Neural crest cell (in vitro differentiated cells): ENCODE measurements around the gene CREB3L2. TPM values are rescaled to one million over a fixed set of nuclear protein-coding genes. Genes with fewer than 3 reads are reported as not detected.

Experiments
- DNase-seq: peaks from one replicate; pipeline ENCODE4 v3.0.0; 2021; ENCODE audit warnings: low read depth, mixed read lengths, low spot score
- H3K27ac Mint-ChIP-seq: one replicate; pipeline ENCODE4 v1.8.0; 2021; ENCODE audit warnings: mild to moderate bottlenecking, mixed read lengths; ENCODE audit not compliant: unreplicated experiment
- H3K27me3 Mint-ChIP-seq: 2 replicates; pipeline ENCODE4 v1.8.0; 2021; ENCODE audit warnings: low read depth, mild to moderate bottlenecking, mixed read lengths
- H3K36me3 Mint-ChIP-seq: 2 replicates; pipeline ENCODE4 v1.8.0; 2021; ENCODE audit warnings: low read depth, mild to moderate bottlenecking, mixed read lengths
- H3K4me1 Mint-ChIP-seq: 2 replicates; pipeline ENCODE4 v1.8.0; 2021; ENCODE audit warnings: mixed read lengths
- H3K4me3 Mint-ChIP-seq: one replicate; pipeline ENCODE4 v1.8.0; 2021; ENCODE audit warnings: mild to moderate bottlenecking, mixed read lengths
- H3K9me3 Mint-ChIP-seq: 2 replicates; pipeline ENCODE4 v1.8.0; 2021; ENCODE audit warnings: mixed read lengths
- total RNA-seq: library from RNA; stranded (reverse); gene quantifications from 2 replicates; pipeline ENCODE4 v1.2.1, GENCODE V29; 2021
- TF ChIP-seq, protein P1 (sequence below): fragments of 200-600 bp; sonication (generic); conservative IDR thresholded peaks from 2 replicates; pipeline ENCODE4 v1.5.0; 2021; ENCODE audit warnings: antibody characterized with exemption, mild to moderate bottlenecking

Gene CREB3L2
- total RNA-seq, 1 donor from 2014 or later, result 51.9 TPM

GRCh38 chr7:137923380-137923779 lies 78.5 kb downstream of the CREB3L2 start:
- no peaks in the 10 kb centered on the region for H3K27me3 Mint-ChIP-seq
- peaks cover 58% of the 10 kb centered on the region for H3K36me3 Mint-ChIP-seq
- H3K9me3 Mint-ChIP-seq, result no peaks in the 10 kb centered on the region
- DNase-seq, result no peak
- peaks cover 32% of the 10 kb centered on the region for H3K4me1 Mint-ChIP-seq
- peak overlapping the region; percentile 32 for H3K27ac Mint-ChIP-seq
- H3K4me3 Mint-ChIP-seq, result no peak overlapping the region
- TF ChIP-seq, protein P1, sequence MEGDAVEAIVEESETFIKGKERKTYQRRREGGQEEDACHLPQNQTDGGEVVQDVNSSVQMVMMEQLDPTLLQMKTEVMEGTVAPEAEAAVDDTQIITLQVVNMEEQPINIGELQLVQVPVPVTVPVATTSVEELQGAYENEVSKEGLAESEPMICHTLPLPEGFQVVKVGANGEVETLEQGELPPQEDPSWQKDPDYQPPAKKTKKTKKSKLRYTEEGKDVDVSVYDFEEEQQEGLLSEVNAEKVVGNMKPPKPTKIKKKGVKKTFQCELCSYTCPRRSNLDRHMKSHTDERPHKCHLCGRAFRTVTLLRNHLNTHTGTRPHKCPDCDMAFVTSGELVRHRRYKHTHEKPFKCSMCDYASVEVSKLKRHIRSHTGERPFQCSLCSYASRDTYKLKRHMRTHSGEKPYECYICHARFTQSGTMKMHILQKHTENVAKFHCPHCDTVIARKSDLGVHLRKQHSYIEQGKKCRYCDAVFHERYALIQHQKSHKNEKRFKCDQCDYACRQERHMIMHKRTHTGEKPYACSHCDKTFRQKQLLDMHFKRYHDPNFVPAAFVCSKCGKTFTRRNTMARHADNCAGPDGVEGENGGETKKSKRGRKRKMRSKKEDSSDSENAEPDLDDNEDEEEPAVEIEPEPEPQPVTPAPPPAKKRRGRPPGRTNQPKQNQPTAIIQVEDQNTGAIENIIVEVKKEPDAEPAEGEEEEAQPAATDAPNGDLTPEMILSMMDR, result no peak

DNA sequence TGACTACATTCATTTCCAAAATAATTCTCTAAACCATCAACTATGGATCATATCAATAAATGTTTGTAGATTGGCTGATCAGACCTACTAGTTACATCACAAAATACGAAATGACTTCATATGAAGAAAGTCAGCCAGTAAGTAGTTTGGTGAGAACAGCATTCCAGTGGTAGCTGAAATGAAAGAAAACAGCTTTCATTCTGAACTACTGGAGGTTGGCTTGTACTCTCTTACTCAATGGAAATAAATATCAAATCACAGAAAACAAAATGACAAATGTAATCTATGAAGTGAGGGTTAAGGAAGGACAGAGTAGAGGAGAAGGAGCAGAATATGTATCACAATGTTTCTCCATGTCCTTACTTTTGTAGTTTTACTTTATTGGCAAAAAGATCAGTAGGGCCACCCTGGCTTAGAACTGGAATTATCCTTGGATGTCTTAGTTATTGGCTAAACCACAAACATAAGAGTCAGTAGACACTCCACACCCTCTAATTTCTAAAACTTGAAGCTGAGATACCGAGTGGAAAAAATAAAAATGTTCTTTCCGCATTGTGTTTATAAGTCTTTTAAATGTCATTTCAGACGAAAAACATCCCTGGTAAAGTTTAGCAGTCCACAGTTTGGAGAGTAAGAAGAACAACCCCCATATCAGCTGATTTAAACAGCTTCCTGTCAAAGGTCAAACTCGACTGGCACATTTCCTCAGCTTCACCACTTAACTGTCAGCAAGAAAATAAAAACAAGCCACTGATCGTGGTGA lies 81.1 kb downstream of the CREB3L2 start:
- Mint-ChIP-seq H3K27me3 (no peaks in the 10 kb centered on the region), H3K9me3 (no peaks in the 10 kb centered on the region), H3K4me1 (peaks cover 34% of the 10 kb centered on the region), H3K36me3 (peaks cover 43% of the 10 kb centered on the region), H3K4me3 (no peak overlapping the region), H3K27ac (no peak overlapping the region)
- TF ChIP-seq, protein P1, result no peak
- DNase-seq, result no peak

- no peak overlapping the region for H3K4me3 Mint-ChIP-seq
These were observed 81.9 kb downstream of the CREB3L2 start for GRCh38 chr7:137919987-137920386.

DNA sequence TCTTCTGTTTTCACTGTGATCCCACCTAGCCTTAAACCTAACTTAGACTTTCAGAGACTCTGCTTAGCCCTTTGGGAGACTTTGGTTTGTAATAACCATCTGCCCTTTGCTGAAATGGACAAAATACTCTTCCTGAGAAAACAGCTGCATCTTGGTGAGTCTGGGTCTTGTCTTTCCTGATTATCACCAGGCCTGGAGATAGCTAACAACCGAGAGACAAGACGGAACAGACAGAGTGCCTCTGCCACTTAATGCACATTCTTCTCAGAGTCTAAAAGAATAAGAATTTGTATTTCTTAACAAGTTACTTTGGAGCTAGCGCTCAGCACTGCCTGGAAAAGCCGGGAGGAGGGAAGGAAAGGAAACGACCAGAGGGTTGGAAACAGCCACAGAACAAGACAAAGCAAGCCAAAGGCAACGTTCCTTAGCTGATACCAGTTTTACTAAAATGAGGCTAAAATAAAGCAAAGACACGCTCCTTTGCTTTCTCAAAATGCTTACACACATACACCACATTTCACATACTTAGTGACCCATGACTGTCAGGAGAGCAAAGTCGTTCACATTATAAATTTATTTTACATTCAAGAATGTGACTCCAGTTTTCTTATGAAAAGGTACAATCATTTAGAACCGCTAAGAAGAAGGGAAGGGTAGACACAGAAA lies 84.8 kb downstream of the CREB3L2 start:
- Mint-ChIP-seq H3K4me3 (no peak overlapping the region), H3K27me3 (no peaks in the 10 kb centered on the region), H3K9me3 (no peaks in the 10 kb centered on the region), H3K27ac (peak overlapping the region; percentile 30), H3K36me3 (peaks cover 22% of the 10 kb centered on the region), H3K4me1 (peaks cover 28% of the 10 kb centered on the region)
- DNase-seq, result no peak
- TF ChIP-seq, protein P1, result no peak

More at GRCh38 chr7:137919987-137920386, 81.9 kb downstream of the CREB3L2 start:
- no peak overlapping the region for H3K27ac Mint-ChIP-seq
- DNase-seq, result no peak
- peaks cover 37% of the 10 kb centered on the region for H3K36me3 Mint-ChIP-seq
- no peaks in the 10 kb centered on the region for H3K27me3 Mint-ChIP-seq
- TF ChIP-seq, protein P1, result no peak
- no peaks in the 10 kb centered on the region for H3K9me3 Mint-ChIP-seq
- H3K4me1 Mint-ChIP-seq, result peaks cover 28% of the 10 kb centered on the region

GRCh38 chr7:137916564-137916963 lies 85.3 kb downstream of the CREB3L2 start:
- Mint-ChIP-seq H3K36me3 (peaks cover 23% of the 10 kb centered on the region), H3K4me1 (peaks cover 28% of the 10 kb centered on the region), H3K4me3 (no peak overlapping the region), H3K27me3 (no peaks in the 10 kb centered on the region), H3K27ac (peak overlapping the region; percentile 30), H3K9me3 (no peaks in the 10 kb centered on the region)
- DNase-seq, result no peak
- TF ChIP-seq, protein P1, result no peak
